Measurements from ENCODE around the gene NOXRED1.

GRCh38 chr14:77347751-77348150 lies 75.6 kb downstream of the NOXRED1 start:
- TF ChIP-seq SUZ12 (IDR thresholded peaks at IDR 0.05; ENCODE audit: extremely low read depth, insufficient read depth, insufficient read length) (no peak), YY1 (IDR thresholded peaks at IDR 0.05; ENCODE audit: insufficient read depth, insufficient read length) (no peak)

Data from NT2/D1 (cell line).